ENCODE results near the gene PIR.

- no peak for TF ChIP-seq POLR2A (IDR thresholded peaks at IDR 0.05)
- TF ChIP-seq, protein P1, sequence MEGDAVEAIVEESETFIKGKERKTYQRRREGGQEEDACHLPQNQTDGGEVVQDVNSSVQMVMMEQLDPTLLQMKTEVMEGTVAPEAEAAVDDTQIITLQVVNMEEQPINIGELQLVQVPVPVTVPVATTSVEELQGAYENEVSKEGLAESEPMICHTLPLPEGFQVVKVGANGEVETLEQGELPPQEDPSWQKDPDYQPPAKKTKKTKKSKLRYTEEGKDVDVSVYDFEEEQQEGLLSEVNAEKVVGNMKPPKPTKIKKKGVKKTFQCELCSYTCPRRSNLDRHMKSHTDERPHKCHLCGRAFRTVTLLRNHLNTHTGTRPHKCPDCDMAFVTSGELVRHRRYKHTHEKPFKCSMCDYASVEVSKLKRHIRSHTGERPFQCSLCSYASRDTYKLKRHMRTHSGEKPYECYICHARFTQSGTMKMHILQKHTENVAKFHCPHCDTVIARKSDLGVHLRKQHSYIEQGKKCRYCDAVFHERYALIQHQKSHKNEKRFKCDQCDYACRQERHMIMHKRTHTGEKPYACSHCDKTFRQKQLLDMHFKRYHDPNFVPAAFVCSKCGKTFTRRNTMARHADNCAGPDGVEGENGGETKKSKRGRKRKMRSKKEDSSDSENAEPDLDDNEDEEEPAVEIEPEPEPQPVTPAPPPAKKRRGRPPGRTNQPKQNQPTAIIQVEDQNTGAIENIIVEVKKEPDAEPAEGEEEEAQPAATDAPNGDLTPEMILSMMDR (IDR thresholded peaks at IDR 0.05): no peak
Observed at GRCh38 chrX:15425024-15425423, 68.1 kb downstream of the PIR start.
